GM12865 (cell line): ENCODE results near the gene STK24.
"Not testable (repeated sequence)": the region's sequence is repeated elsewhere in the genome, so short reads cannot be mapped to it uniquely, and the experiment has no call there.

Experiments
- DNase-seq: peaks from one replicate; pipeline ENCODE4 v3.0.0; 2010; ENCODE audit warnings: low read depth
- H3K4me3 ChIP-seq: 2 replicates; pipeline ENCODE4 v1.5.1; 2011; ENCODE audit warnings: mild to moderate bottlenecking, low read depth, low read length, control low read depth
- CTCF ChIP-seq: IDR thresholded peaks from 2 replicates; pipeline ENCODE4 v1.5.1; 2011; ENCODE audit warnings: low read length, control low read depth, low read depth, inconsistent platforms; ENCODE audit not compliant: insufficient read depth; ENCODE audit errors: missing control alignments

The STK24 gene

GRCh38 chr13:98576963-98577835, at the start of gene STK24:
TSS of gene STK24 (minus strand) at chr13:98577107. CDS start at chr13:98576786, 321 bp downstream.
- DNase-seq, result peak; percentile 83
- H3K4me3 ChIP-seq, result peak within 1 kb of the TSS; percentile 75
- no peak for TF ChIP-seq CTCF

- TF ChIP-seq CTCF, result no peak
- no peak for DNase-seq
- no peak overlapping the region for H3K4me3 ChIP-seq
Observed at GRCh38 chr13:98626298-98626935, 49.5 kb upstream of the STK24 start.

- DNase-seq, H3K4me3 ChIP-seq: not testable (repeated sequence)
Observed at GRCh38 chr13:98624589-98624988, 47.7 kb upstream of the STK24 start.

- H3K4me3 ChIP-seq, result no peak overlapping the region
- no peak for DNase-seq
- TF ChIP-seq CTCF, result no peak
Observed at GRCh38 chr13:98622931-98623331, 46.0 kb upstream of the STK24 start.

GRCh38 chr13:98619556-98619955, 42.6 kb upstream of the STK24 start:
- no peak for TF ChIP-seq CTCF
- no peak for DNase-seq

GRCh38 chr13:98615595-98615994, 38.7 kb upstream of the STK24 start:
- not testable (repeated sequence) for H3K4me3 ChIP-seq, DNase-seq

More at GRCh38 chr13:98619556-98619955, 42.6 kb upstream of the STK24 start:
- H3K4me3 ChIP-seq, result no peak overlapping the region

- no peak overlapping the region for H3K4me3 ChIP-seq
- DNase-seq, result no peak
- TF ChIP-seq CTCF, result no peak
Observed at GRCh38 chr13:98613591-98613990, 36.7 kb upstream of the STK24 start.

GRCh38 chr13:98609756-98610155, 32.8 kb upstream of the STK24 start:
- no peak for TF ChIP-seq CTCF
- DNase-seq, result no peak
- H3K4me3 ChIP-seq, result no peak overlapping the region
